Psoas muscle (tissue), 8 donors: ENCODE data around the gene MNAT1. TPM values are rescaled to one million over a fixed set of nuclear protein-coding genes. Genes with fewer than 3 reads are reported as not detected.
A peak's percentile ranks its signal among the peaks of the same experiment; 100 is the strongest.

ENCODE experiments used
- ATAC-seq, 4 donors: fragments of 200-7000 bp; cut with Tn5 transposase; one replicate each; pipeline ENCODE4 v1.9.1; 2020; ENCODE audit warnings: moderate library complexity in 3 of 4, mild to moderate bottlenecking in 2 of 4
- DNase-seq, 2 donors: peaks; one replicate each; pipeline ENCODE4 v3.0.0-alpha.2; 2020
- H3K27ac ChIP-seq: fragments of 200-600 bp; one replicate; pipeline ENCODE4 v1.8.0; 2022
- H3K27me3 ChIP-seq, 3 donors: fragments of 200-600 bp in 1 of 3; one replicate each; pipeline versions ENCODE4 v1.6.1 to v1.8.0; 2013 to 2022; ENCODE audit warnings: low read length in 2 of 3, mild to moderate bottlenecking in 2 of 3, moderate library complexity in 1 of 3; ENCODE audit not compliant: insufficient read depth in 3 of 3
- H3K36me3 ChIP-seq, 2 donors: fragments of 200-600 bp in 1 of 2; one replicate each; pipeline versions ENCODE4 v1.6.1 to v1.8.0; 2013 to 2022; ENCODE audit warnings: low read depth in 1 of 2, mild to moderate bottlenecking in 1 of 2, moderate library complexity in 1 of 2; ENCODE audit not compliant: insufficient read depth in 1 of 2
- H3K4me1 ChIP-seq: fragments of 200-600 bp; one replicate; pipeline ENCODE4 v1.8.0; 2022
- H3K4me3 ChIP-seq: fragments of 200-600 bp; one replicate; pipeline ENCODE4 v1.8.0; 2022; ENCODE audit warnings: mild to moderate bottlenecking
- H3K9me3 ChIP-seq: fragments of 200-600 bp; one replicate; pipeline ENCODE4 v1.8.0; 2022
- CTCF ChIP-seq: fragments of 200-600 bp; IDR thresholded peaks from one replicate; pipeline ENCODE4 v1.8.0; 2022; ENCODE audit warnings: antibody characterized with exemption
- WGBS, 3 donors: extraction: QIAGEN DNeasy Blood & Tissue Kit; methylation state at CpG; one replicate each; pipeline versions ENCODE4 v1.1.6 to v1.1.7; 2013; 5-methylcytosine and 5-hydroxymethylcytosine counted together
- intact Hi-C, 2 donors: fragments of 100-400 bp; cut with DNase I; formaldehyde crosslinking; loops; one replicate each; pipeline versions ENCODE4 v1.11.0 to v1.14.2; 2022
- polyA plus RNA-seq, 3 donors: library from polyadenylated mRNA; stranded (reverse); fragments of 200-250 nt; gene quantifications; one replicate each; pipeline ENCODE4 v1.2.3, GENCODE V29; 2013
- total RNA-seq, 4 donors: library from RNA; stranded (reverse); fragmentation: NEBNext Ultra II Directional in 2 of 4; extraction: Animal tissue kit (Norgen Biotek cat#: 25700) in 2 of 4; gene quantifications; one replicate each; pipeline versions ENCODE4 v1.2.1 to v1.2.4, GENCODE V29; 2021 to 2023
- donor health status: healthy with polysubstance abuse.
- donor health status: DM: no; HTN: no; CAD: no; lungs with moderate emphysema.
- donor health status: Bipolar disorder and iron deficiency.
- donor health status: healthy.
- donor health status: DM: yes; HTN: yes; CAD: no.
- donor health status: DM: no; HTN: no; CAD: no.
- donor health status: DM: no; HTN: no; CAD: no.
- donor health status: DM: yes; HTN: yes; CAD: no.

MNAT1 gene
- total and polyA plus RNA-seq, 7 donors = 24.0 to 74.3 (median 59.3) TPM

GRCh38 chr14:60945984-60946383 is 211.4 kb downstream of the MNAT1 start:
- intact Hi-C loops = no loop called here
- Histone ChIP-seq H3K27ac (peak overlapping the region; percentile 77), H3K4me3 (peak overlapping the region; percentile 1), H3K9me3 (no peaks in the 10 kb centered on the region), H3K4me1 (peaks cover 66% of the 10 kb centered on the region), H3K36me3 (no peaks in the 10 kb centered on the region), H3K27me3 (no peaks in the 10 kb centered on the region)
- ATAC-seq (peak; percentile 52 to 84 (median 62)), DNase-seq (no peak)
- TF ChIP-seq CTCF = no peak
- WGBS, 3 donors = 69 to 97% (median 80%) methylated on average over 1 of the region's 1 CpG

GRCh38 chr14:60946773-60947172 is 212.2 kb downstream of the MNAT1 start:
- H3K27me3 ChIP-seq = no peaks in the 10 kb centered on the region
- peaks cover 73% of the 10 kb centered on the region for H3K4me1 ChIP-seq
- intact Hi-C loops = no loop called here
- peak overlapping the region; percentile 77 for H3K27ac ChIP-seq
- DNase-seq = no peak
- peak; percentile 34 to 58 (median 48) for ATAC-seq
- H3K9me3 ChIP-seq = no peaks in the 10 kb centered on the region
- H3K4me3 ChIP-seq = peak overlapping the region; percentile 1
- no peak for TF ChIP-seq CTCF
- H3K36me3 ChIP-seq = no peaks in the 10 kb centered on the region
- WGBS, 3 donors = 40 to 47% (median 42%) methylated on average over 3 of the region's 3 CpGs

- Histone ChIP-seq H3K4me1 (peaks cover 41% of the 10 kb centered on the region), H3K27ac (peak overlapping the region; percentile 28), H3K4me3 (no peak overlapping the region), H3K27me3 (no peaks in the 10 kb centered on the region), H3K36me3 (no peaks in the 10 kb centered on the region), H3K9me3 (peaks cover 17% of the 10 kb centered on the region)
- 23 to 38% (median 30%) methylated on average over 2 to 3 of the region's 3 CpGs for WGBS, 3 donors
- TF ChIP-seq CTCF = no peak
- intact Hi-C loops = no loop called here
- ATAC-seq (peak; percentile 23 to 46 (median 30)), DNase-seq (no peak)
Observed at GRCh38 chr14:60951776-60952435, 217.3 kb downstream of the MNAT1 start.

GRCh38 chr14:60956202-60956601 is 221.6 kb downstream of the MNAT1 start:
- no peak for DNase-seq
- intact Hi-C loops = no loop called here
- no peak for TF ChIP-seq CTCF
- H3K36me3 ChIP-seq = no peaks in the 10 kb centered on the region
- no peak for ATAC-seq
- peaks cover 14% of the 10 kb centered on the region for H3K4me1 ChIP-seq
- H3K27me3 ChIP-seq = no peaks in the 10 kb centered on the region
- no peak overlapping the region for H3K27ac ChIP-seq
- no peak overlapping the region for H3K4me3 ChIP-seq
- 95 to 97% (median 96%) methylated on average over 4 of the region's 4 CpGs for WGBS, 3 donors
- peaks cover 32% of the 10 kb centered on the region for H3K9me3 ChIP-seq

- peaks cover 32% of the 10 kb centered on the region for H3K9me3 ChIP-seq
Observed at GRCh38 chr14:60956632-60957031, 222.1 kb downstream of the MNAT1 start.

More at GRCh38 chr14:60956632-60957031, 222.1 kb downstream of the MNAT1 start:
- H3K4me3 ChIP-seq = no peak overlapping the region
- no peaks in the 10 kb centered on the region for H3K36me3 ChIP-seq
- TF ChIP-seq CTCF = no peak
- intact Hi-C loops = no loop called here
- no peak for ATAC-seq
- WGBS, 3 donors = 95 to 98% (median 98%) methylated on average over 1 of the region's 1 CpG
- H3K27me3 ChIP-seq = no peaks in the 10 kb centered on the region
- DNase-seq = no peak
- peaks cover 14% of the 10 kb centered on the region for H3K4me1 ChIP-seq
- no peak overlapping the region for H3K27ac ChIP-seq
